Spinal cord (tissue), 10 donors: ENCODE results near the gene PRKCQ. TPM values are rescaled to one million over a fixed set of nuclear protein-coding genes. Genes with fewer than 3 reads are reported as not detected.

Experiments used
- DNase-seq, 6 donors: peaks; one replicate each; pipeline versions ENCODE4 v3.0.0 to v3.0.0-alpha.2; 2013 to 2015; ENCODE audit warnings: low spot score in 6 of 6, low read depth in 4 of 6
- H3K27ac ChIP-seq: one replicate; pipeline ENCODE4 v1.5.1; 2013; ENCODE audit warnings: low read depth, low read length, control low read depth
- H3K27me3 ChIP-seq: one replicate; pipeline ENCODE4 v1.6.1; 2013; ENCODE audit warnings: low read length; ENCODE audit not compliant: control insufficient read depth, insufficient read depth
- H3K36me3 ChIP-seq: one replicate; pipeline ENCODE4 v1.6.1; 2013; ENCODE audit warnings: low read length; ENCODE audit not compliant: control insufficient read depth, insufficient read depth
- H3K4me1 ChIP-seq: one replicate; pipeline ENCODE4 v1.6.1; 2013; ENCODE audit warnings: low read length; ENCODE audit not compliant: control insufficient read depth, insufficient read depth
- H3K4me3 ChIP-seq: one replicate; pipeline ENCODE4 v1.5.1; 2013; ENCODE audit warnings: low read depth, low read length, control low read depth
- H3K9me3 ChIP-seq: one replicate; pipeline ENCODE4 v1.6.1; 2013; ENCODE audit warnings: low read length; ENCODE audit not compliant: control insufficient read depth, insufficient read depth
- WGBS: methylation state at CpG from one replicate; pipeline ENCODE4 v1.1.5; 2013; ENCODE audit warnings: missing lambda C conversion rate; ENCODE audit not compliant: insufficient coverage; 5-methylcytosine and 5-hydroxymethylcytosine counted together
- long read RNA-seq, 4 donors: transcript quantifications; one replicate each; lab custom pipeline, GENCODE V29; 2026
- polyA plus RNA-seq, 2 donors: library from polyadenylated mRNA; unstranded; fragments of 120-200 nt; gene quantifications; one replicate each; pipeline ENCODE4 v1.2.1, GENCODE V29; 2013; ENCODE audit not compliant: insufficient read length in 2 of 2
- total RNA-seq, 2 donors: library from RNA; depleted of rRNA in 1 of 2; stranded (reverse); fragments of 120-200 nt in 1 of 2; fragments of >200 nt in 1 of 2; gene quantifications; one replicate each; pipeline versions ENCODE4 v1.2.3 to v1.2.4, GENCODE V29; 2013 to 2014
- donor health status: healthy.

PRKCQ gene
- total RNA-seq (1 to 10 TPM; 6.2 to 9.0 TPM), polyA plus RNA-seq (10 to 100 TPM; 10.1 to 10.9 TPM)
- long read RNA-seq, donor 1, partial matches to known transcripts: 0 of 1 reads
- long read RNA-seq, donor 1, other reads (novel, unspliced or antisense): 0 of 1 reads
- long read RNA-seq, donor 2, partial matches to known transcripts: 0 of 1 reads
- long read RNA-seq, donor 2, other reads (novel, unspliced or antisense): 0 of 1 reads
- long read RNA-seq, donor 3: 0 reads
- long read RNA-seq, donor 4, partial matches to known transcripts: 0 of 1 reads
- long read RNA-seq, donor 4, other reads (novel, unspliced or antisense): 0 of 1 reads

- DNase-seq: peak in 1 of 6 donors; percentile 17
These were observed at the start of gene PRKCQ for GRCh38 chr10:6579904-6580278. Gene PRKCQ (minus strand): TSS chr10:6580276. CDS start chr10:6515135, 65,141 bp downstream.

DNA sequence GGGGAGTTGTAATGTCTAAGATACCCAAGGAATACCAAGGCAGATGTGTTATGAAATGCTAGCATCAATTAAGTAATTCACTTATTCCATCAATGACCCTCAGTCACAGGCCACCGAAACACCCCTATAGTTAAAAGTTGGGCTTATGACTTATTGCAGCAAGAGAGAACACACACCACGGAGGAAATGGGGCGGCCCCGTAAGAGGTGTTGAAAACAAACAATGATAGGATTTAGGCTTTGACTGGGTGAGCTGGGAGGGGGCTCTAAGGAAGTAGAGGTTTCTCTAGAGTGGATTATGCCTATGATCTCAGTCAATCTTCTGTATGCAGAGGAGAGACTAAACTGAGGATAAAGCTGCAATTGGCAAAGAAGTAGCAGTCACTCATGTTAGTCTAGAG, 45.4 kb upstream of the PRKCQ start:
- no peaks in the 10 kb centered on the region for H3K27me3 ChIP-seq
- DNase-seq: no peak
- H3K27ac ChIP-seq: no peak overlapping the region
- H3K9me3 ChIP-seq: no peaks in the 10 kb centered on the region
- WGBS: 100% methylated on average over 3 of the region's 4 CpGs
- H3K4me1 ChIP-seq: no peaks in the 10 kb centered on the region
- no peaks in the 10 kb centered on the region for H3K36me3 ChIP-seq
- no peak overlapping the region for H3K4me3 ChIP-seq

More at GRCh38 chr10:6579904-6580278, at the start of gene PRKCQ:
- H3K4me1 ChIP-seq: peaks cover 15% of the 10 kb centered on the region
- H3K4me3 ChIP-seq: peak within 1 kb of the TSS; percentile 59
- under 1% methylated on average over 38 of the region's 41 CpGs for WGBS
- H3K27me3 ChIP-seq: peaks cover 10% of the 10 kb centered on the region
- no peaks in the 10 kb centered on the region for H3K9me3 ChIP-seq
- no peak within 1 kb of the TSS for H3K27ac ChIP-seq
- no peaks in the 10 kb centered on the region for H3K36me3 ChIP-seq

DNA sequence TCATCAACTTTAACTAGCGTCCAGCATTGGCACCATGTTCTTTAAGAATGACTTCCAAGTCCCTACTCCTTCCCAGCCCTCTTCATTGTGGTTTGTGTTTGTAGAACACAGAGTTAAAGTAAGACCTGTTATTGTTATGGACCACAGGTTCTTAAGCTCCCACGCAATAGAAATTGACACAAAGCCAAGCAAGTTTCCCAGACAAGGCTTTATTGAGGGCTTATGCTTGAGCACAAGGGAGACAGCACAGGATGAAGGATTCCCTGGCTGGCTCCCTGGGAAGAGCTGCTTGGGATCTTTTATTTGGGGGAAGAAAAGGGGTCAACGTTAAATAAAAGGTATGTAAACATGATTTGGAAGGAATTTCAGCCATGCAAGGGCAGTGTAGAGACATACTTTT, 44.3 kb upstream of the PRKCQ start:
- DNase-seq: no peak
- no peak overlapping the region for H3K27ac ChIP-seq
- no peaks in the 10 kb centered on the region for H3K9me3 ChIP-seq
- no peaks in the 10 kb centered on the region for H3K27me3 ChIP-seq
- no peaks in the 10 kb centered on the region for H3K4me1 ChIP-seq
- WGBS: 27% methylated on average over 1 of the region's 3 CpGs
- no peaks in the 10 kb centered on the region for H3K36me3 ChIP-seq
- no peak overlapping the region for H3K4me3 ChIP-seq

- Histone ChIP-seq H3K36me3 (no peaks in the 10 kb centered on the region), H3K4me3 (no peak overlapping the region), H3K9me3 (no peaks in the 10 kb centered on the region), H3K27ac (no peak overlapping the region), H3K27me3 (no peaks in the 10 kb centered on the region), H3K4me1 (no peaks in the 10 kb centered on the region)
- WGBS: 64% methylated on average over 5 of the region's 5 CpGs
- DNase-seq: peak in 1 of 6 donors; percentile 54
These were observed 42.8 kb upstream of the PRKCQ start for GRCh38 chr10:6622921-6623320.

GRCh38 chr10:6621536-6621935, 41.5 kb upstream of the PRKCQ start:
- no peak for DNase-seq
- WGBS: 65% methylated on average over 2 of the region's 5 CpGs
- Histone ChIP-seq H3K27ac (no peak overlapping the region), H3K27me3 (no peaks in the 10 kb centered on the region), H3K9me3 (no peaks in the 10 kb centered on the region), H3K4me1 (no peaks in the 10 kb centered on the region), H3K4me3 (no peak overlapping the region), H3K36me3 (no peaks in the 10 kb centered on the region)

GRCh38 chr10:6619660-6620059, 39.6 kb upstream of the PRKCQ start:
- no peak for DNase-seq
- H3K9me3 ChIP-seq: no peaks in the 10 kb centered on the region
- 80% methylated on average over 2 of the region's 12 CpGs for WGBS

GRCh38 chr10:6618340-6618739, 38.3 kb upstream of the PRKCQ start:
- no peaks in the 10 kb centered on the region for H3K27me3 ChIP-seq

More at GRCh38 chr10:6619660-6620059, 39.6 kb upstream of the PRKCQ start:
- Histone ChIP-seq H3K4me1 (no peaks in the 10 kb centered on the region), H3K27ac (no peak overlapping the region), H3K27me3 (no peaks in the 10 kb centered on the region), H3K4me3 (no peak overlapping the region), H3K36me3 (no peaks in the 10 kb centered on the region)

GRCh38 chr10:6617309-6618076, 37.4 kb upstream of the PRKCQ start:
- DNase-seq: no peak
- no peak overlapping the region for H3K4me3 ChIP-seq
- no peak overlapping the region for H3K27ac ChIP-seq
- no peaks in the 10 kb centered on the region for H3K36me3 ChIP-seq
- H3K9me3 ChIP-seq: no peaks in the 10 kb centered on the region
- no CpG with 5 or more reads among the region's 5 CpGs for WGBS
- H3K27me3 ChIP-seq: no peaks in the 10 kb centered on the region
- no peaks in the 10 kb centered on the region for H3K4me1 ChIP-seq

More at GRCh38 chr10:6618340-6618739, 38.3 kb upstream of the PRKCQ start:
- 40% methylated on average over 1 of the region's 1 CpG for WGBS
- H3K36me3 ChIP-seq: no peaks in the 10 kb centered on the region
- H3K27ac ChIP-seq: no peak overlapping the region
- no peaks in the 10 kb centered on the region for H3K4me1 ChIP-seq
- H3K9me3 ChIP-seq: no peaks in the 10 kb centered on the region
- no peak overlapping the region for H3K4me3 ChIP-seq
- no peak for DNase-seq

- Histone ChIP-seq H3K36me3 (no peaks in the 10 kb centered on the region), H3K4me3 (no peak overlapping the region), H3K9me3 (no peaks in the 10 kb centered on the region), H3K4me1 (no peaks in the 10 kb centered on the region), H3K27me3 (no peaks in the 10 kb centered on the region), H3K27ac (no peak overlapping the region)
- WGBS: no CpG with 5 or more reads among the region's 4 CpGs
- no peak for DNase-seq
These were observed 35.9 kb upstream of the PRKCQ start for GRCh38 chr10:6615971-6616370.
